AG09319 (cell line): ENCODE measurements around the gene DEAF1.

Experiments
- DNase-seq: peaks from one replicate; pipeline ENCODE4 v3.0.0-alpha.2; 2010; ENCODE audit warnings: low read depth; ENCODE audit errors: extremely low read depth
- TF ChIP-seq, protein P1 (sequence below): IDR thresholded peaks from 2 replicates; pipeline ENCODE4 v1.5.1; 2011; ENCODE audit warnings: low read depth, mild to moderate bottlenecking, inconsistent platforms, low read length, moderate library complexity

The DEAF1 gene

DNA sequence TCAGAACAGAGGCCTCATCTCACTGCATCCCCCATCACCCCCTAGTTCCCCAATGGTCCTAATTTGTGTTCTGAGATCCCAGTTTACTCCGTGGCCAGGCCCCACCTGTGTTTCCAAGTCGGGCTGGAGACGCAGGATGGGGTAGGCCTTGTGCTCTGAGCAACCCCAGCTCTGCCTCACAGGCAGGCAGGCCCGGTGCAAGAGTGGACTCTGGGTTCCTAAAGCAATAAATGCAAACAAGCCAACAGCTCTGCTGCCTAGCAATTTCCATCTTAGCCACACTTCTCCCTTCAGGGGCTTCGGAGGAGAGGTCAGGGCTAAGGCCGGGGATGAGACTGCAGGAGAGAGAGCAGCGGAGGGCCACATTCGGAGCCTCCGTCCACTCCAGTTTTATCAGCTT, 8.5 kb upstream of the DEAF1 start:
- DNase-seq = no peak

DNA sequence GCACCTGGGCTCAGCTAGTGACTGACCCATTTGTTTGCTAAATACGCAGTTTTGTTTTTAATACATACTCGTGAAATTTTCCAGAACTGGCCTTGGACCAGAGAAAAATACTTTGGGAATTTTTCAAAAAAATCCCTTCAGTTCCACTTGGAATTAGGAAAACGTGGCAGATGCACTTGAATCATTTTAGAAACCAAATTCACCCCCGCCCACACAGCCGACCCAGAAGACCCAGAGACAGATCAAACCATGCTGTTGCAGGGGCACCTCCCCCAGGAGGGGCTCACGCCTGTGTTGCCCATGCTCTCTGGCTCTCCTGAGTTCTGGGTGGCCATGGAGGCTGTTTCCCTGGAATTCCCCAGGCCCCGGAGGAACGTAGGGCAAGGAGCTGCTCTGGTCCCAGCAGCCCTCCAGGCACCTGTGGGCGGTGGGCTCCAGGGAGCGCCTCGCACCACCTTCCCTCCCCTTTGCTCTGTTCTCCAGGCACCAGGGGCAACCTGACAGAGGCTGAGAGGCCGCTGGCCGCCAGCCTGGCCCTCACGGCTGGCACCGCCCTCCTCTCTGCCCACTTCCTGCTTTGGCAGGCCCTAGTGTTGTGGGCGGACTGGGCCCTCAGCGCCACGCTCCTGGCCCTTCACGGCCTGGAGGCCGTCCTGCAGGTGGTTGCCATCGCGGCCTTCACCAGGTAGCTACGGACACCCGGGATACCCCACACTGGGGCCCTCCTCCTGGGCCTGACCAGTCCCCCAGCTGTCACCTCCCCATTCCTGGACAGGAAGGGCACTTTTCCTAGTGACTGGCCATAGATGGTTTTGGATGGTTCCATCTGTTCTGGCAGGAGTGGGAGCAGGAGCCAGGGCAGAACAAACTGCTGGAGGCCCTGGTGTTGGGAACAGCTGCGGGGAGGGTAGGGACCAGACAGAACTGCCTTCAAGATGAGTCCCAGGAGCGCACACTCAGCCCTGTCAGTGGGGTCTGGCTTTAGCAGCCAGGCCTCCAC, 7.7 kb upstream of the DEAF1 start:
- TF ChIP-seq, protein P1, sequence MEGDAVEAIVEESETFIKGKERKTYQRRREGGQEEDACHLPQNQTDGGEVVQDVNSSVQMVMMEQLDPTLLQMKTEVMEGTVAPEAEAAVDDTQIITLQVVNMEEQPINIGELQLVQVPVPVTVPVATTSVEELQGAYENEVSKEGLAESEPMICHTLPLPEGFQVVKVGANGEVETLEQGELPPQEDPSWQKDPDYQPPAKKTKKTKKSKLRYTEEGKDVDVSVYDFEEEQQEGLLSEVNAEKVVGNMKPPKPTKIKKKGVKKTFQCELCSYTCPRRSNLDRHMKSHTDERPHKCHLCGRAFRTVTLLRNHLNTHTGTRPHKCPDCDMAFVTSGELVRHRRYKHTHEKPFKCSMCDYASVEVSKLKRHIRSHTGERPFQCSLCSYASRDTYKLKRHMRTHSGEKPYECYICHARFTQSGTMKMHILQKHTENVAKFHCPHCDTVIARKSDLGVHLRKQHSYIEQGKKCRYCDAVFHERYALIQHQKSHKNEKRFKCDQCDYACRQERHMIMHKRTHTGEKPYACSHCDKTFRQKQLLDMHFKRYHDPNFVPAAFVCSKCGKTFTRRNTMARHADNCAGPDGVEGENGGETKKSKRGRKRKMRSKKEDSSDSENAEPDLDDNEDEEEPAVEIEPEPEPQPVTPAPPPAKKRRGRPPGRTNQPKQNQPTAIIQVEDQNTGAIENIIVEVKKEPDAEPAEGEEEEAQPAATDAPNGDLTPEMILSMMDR = no peak
- DNase-seq = no peak

More for the DNA sequence above, 8.5 kb upstream of the DEAF1 start:
- TF ChIP-seq, protein P1 = no peak

DNA sequence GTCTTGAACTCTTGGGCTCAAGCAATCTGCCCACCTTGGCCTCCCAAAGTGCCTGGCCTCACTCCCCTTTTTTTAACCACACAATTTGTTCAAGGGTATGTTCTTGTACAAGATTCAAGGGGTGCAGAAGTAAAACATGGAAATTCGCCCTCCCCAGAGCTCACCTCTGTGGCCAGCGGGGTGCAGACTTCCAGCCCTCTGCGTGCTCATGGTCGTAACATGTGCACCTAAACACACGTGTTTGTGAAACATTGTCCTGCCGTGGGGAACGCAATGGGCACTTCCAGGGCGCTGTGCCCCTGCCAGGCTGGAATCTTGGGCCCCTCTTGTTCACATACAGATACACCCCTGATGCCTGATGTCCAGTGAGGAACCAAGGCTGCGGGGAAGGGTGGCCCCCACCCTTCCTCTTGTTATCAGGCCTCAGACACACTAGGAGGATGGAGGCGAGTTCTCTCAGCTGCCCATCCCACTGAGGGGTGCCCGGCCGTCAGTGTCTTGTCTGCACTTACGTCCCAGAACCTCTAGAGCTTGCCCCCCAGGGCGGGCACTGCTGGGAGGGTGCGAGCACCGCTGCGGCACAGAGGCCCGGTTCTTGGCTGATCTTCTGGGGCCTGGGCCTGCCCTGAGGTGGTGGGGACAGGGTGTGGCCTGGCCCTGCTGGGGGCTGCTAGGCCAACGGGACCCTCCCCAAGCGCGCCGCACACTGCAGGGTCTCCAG, 6.9 kb upstream of the DEAF1 start:
- DNase-seq = no peak
- TF ChIP-seq, protein P1 = no peak

DNA sequence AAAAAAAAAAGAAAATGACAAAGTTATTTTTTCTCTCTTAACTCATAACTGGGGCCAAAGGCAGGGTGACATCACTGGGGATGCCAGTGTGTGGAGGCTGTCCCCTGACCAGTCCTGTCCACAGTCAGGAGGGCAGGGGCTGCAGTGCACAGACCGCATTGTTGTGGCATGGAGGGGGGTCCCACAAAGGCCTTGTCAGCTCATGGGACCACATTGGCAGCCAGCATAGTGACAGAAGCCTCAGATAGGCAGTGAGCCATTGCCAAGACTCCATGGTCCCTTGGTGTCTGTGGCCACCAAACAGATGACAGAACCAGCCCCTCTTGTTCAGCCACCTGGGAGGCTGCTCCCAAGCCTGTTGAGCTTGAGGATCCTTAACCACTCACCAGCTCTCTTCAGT, 4.7 kb upstream of the DEAF1 start:
- TF ChIP-seq, protein P1 = no peak
- DNase-seq = no peak

DNA sequence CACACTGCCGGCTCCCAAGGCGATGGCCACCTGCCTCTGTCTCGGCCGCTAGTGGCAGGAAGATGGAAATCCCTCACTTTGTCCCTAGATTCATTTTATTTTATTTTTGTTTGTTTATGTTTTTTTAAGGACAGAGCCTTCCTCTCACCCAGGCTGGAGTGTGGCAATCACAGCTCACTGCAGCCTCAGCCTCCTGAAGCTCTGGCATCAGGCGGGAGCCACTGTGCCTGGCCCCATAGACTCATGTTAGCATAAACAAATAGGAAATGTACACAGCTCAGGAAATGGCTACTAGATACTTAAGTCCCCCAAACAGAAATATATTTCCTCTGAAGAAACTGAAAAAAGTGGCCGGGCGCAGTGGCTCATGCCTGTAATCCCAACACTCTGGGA, 4.1 kb upstream of the DEAF1 start:
- TF ChIP-seq, protein P1 = no peak
- no peak for DNase-seq

DNA sequence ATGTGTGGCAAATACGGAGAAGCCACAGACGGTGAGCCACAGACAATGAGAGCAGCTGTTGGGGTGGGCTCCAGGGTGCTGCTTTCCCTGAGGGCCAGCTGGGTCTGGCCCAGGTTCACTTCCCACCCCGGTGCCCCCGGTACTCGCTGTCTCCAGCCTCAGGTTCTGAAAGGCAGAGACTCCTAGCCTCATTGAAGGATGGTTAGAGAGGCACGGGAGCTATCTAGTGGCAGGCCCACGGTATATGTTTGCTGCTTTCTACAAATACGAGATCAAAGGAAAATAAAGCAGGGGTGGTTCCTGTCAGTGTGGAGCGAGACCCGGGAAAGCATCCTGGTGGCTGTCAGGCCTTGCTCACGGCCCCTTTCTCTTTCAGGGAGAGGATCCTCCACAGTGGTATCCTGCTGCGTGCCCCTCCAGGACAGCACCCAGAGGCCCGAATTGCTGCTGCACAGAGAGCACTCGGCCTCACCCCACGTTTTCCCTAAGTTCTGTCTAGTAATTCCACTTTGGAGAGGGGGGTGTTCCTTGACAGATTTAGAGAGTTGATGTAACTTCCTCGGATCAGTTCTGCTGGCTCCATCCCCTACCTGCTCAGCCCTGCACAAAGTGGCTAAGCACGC, 3.6 kb upstream of the DEAF1 start:
- TF ChIP-seq, protein P1 = no peak

More for the DNA sequence above, 3.6 kb upstream of the DEAF1 start:
- DNase-seq = no peak
